HEK293T (cell line): ENCODE data around the gene CCDC170.

Experiments
- BHLHE40 ChIP-seq: fragments of 450-650 bp; IDR thresholded peaks from 2 replicates; pipeline ENCODE4 v1.6.1; 2016; ENCODE audit warnings: mild to moderate bottlenecking, moderate library complexity, borderline replicate concordance
- FOXK2 ChIP-seq: fragments of 450-650 bp; IDR thresholded peaks from 2 replicates; pipeline ENCODE4 v1.6.1; 2016; ENCODE audit warnings: mild to moderate bottlenecking
- ZNF384 ChIP-seq: fragments of 450-650 bp; IDR thresholded peaks from 2 replicates; pipeline ENCODE4 v1.6.1; 2016

- TF ChIP-seq ZNF384 (no peak), BHLHE40 (no peak), FOXK2 (no peak)
These were observed 83.4 kb downstream of the CCDC170 start for GRCh38 chr6:151577257-151577656.
